ENCODE measurements around the gene RAP1GAP2. TPM values are rescaled to one million over a fixed set of nuclear protein-coding genes. Genes with fewer than 3 reads are reported as not detected.

The RAP1GAP2 gene
- total RNA-seq, 1 donor from 2014 or later = 3.8 TPM

- peaks cover 2% of the 10 kb centered on the region for H3K9me3 Mint-ChIP-seq
- TF ChIP-seq EZH2phosphoT487 (IDR thresholded peaks at IDR 0.05) (no peak), CTCF (IDR thresholded peaks at IDR 0.05) (no peak), EZH2 (IDR thresholded peaks at IDR 0.05) (no peak)
- H3F3A ChIP-seq (ENCODE audit: low read depth) = no peaks in the 10 kb centered on the region
- H3K4me2 ChIP-seq = no peak overlapping the region
- H3K79me2 ChIP-seq (ENCODE audit: low read depth) = no peaks in the 10 kb centered on the region
- no peak overlapping the region for H3K27ac Mint-ChIP-seq
- no peak overlapping the region for H3K4me3 ChIP-seq
- peaks cover 12% of the 10 kb centered on the region for H3K4me1 Mint-ChIP-seq
- no peaks in the 10 kb centered on the region for H4K20me1 ChIP-seq (ENCODE audit: low read depth)
- H3K4me1 ChIP-seq = no peaks in the 10 kb centered on the region
- H3K9ac ChIP-seq = no peak overlapping the region
- no peak overlapping the region for H2AFZ ChIP-seq (replicated peaks)
- no peaks in the 10 kb centered on the region for H3K9me3 ChIP-seq (ENCODE audit: low read depth)
- H3K36me3 Mint-ChIP-seq = no peaks in the 10 kb centered on the region
- DNase-seq (ENCODE audit: low spot score) = no peak
- H3K27me3 Mint-ChIP-seq (ENCODE audit: insufficient read depth, low read depth) = peaks cover 17% of the 10 kb centered on the region
- no peak overlapping the region for H3K27ac ChIP-seq
- H3K27me3 ChIP-seq = no peaks in the 10 kb centered on the region
- no peak overlapping the region for H3K4me3 Mint-ChIP-seq
- H3K36me3 ChIP-seq = no peaks in the 10 kb centered on the region
These were observed 83.8 kb downstream of the RAP1GAP2 start for GRCh38 chr17:2880050-2880449.

- no peak for TF ChIP-seq CTCF (IDR thresholded peaks at IDR 0.05)
- TF ChIP-seq EZH2 (IDR thresholded peaks at IDR 0.05) = no peak
- TF ChIP-seq EZH2phosphoT487 (IDR thresholded peaks at IDR 0.05) = no peak
These were observed 85.1 kb downstream of the RAP1GAP2 start for GRCh38 chr17:2881295-2881694.

GRCh38 chr17:2883544-2884213 is 87.4 kb downstream of the RAP1GAP2 start:
- H2AFZ ChIP-seq (replicated peaks) = no peak overlapping the region
- peaks cover 3% of the 10 kb centered on the region for H3F3A ChIP-seq (ENCODE audit: low read depth)
- Mint-ChIP-seq H3K9me3 (peaks cover 2% of the 10 kb centered on the region), H3K36me3 (no peaks in the 10 kb centered on the region), H3K4me1 (peaks cover 12% of the 10 kb centered on the region), H3K4me3 (no peak overlapping the region), H3K27ac (no peak overlapping the region), H3K27me3 (ENCODE audit: insufficient read depth, low read depth) (peaks cover 10% of the 10 kb centered on the region)
- peaks cover 4% of the 10 kb centered on the region for H3K4me1 ChIP-seq
- no peak overlapping the region for H3K4me2 ChIP-seq
- TF ChIP-seq EZH2 (IDR thresholded peaks at IDR 0.05) = no peak
- TF ChIP-seq EZH2phosphoT487 (IDR thresholded peaks at IDR 0.05) = no peak
- TF ChIP-seq CTCF (IDR thresholded peaks at IDR 0.05) = no peak
- no peaks in the 10 kb centered on the region for H3K79me2 ChIP-seq (ENCODE audit: low read depth)
- H3K9me3 ChIP-seq (ENCODE audit: low read depth) = no peaks in the 10 kb centered on the region
- no peak overlapping the region for H3K27ac ChIP-seq
- no peak overlapping the region for H3K4me3 ChIP-seq
- no peak for DNase-seq (ENCODE audit: low spot score)
- no peaks in the 10 kb centered on the region for H3K27me3 ChIP-seq
- H3K36me3 ChIP-seq = no peaks in the 10 kb centered on the region
- H3K9ac ChIP-seq = no peak overlapping the region
- no peaks in the 10 kb centered on the region for H4K20me1 ChIP-seq (ENCODE audit: low read depth)

More at GRCh38 chr17:2881295-2881694, 85.1 kb downstream of the RAP1GAP2 start:
- Histone ChIP-seq H2AFZ (replicated peaks) (no peak overlapping the region), H3F3A (ENCODE audit: low read depth) (no peaks in the 10 kb centered on the region), H3K27me3 (no peaks in the 10 kb centered on the region), H3K9ac (no peak overlapping the region), H3K4me1 (peaks cover 4% of the 10 kb centered on the region), H3K27ac (no peak overlapping the region), H3K4me3 (no peak overlapping the region), H3K36me3 (no peaks in the 10 kb centered on the region), H4K20me1 (ENCODE audit: low read depth) (no peaks in the 10 kb centered on the region), H3K4me2 (no peak overlapping the region), H3K79me2 (ENCODE audit: low read depth) (no peaks in the 10 kb centered on the region), H3K9me3 (ENCODE audit: low read depth) (no peaks in the 10 kb centered on the region)
- peaks cover 2% of the 10 kb centered on the region for H3K9me3 Mint-ChIP-seq
- no peak overlapping the region for H3K4me3 Mint-ChIP-seq
- no peak for DNase-seq (ENCODE audit: low spot score)
- H3K4me1 Mint-ChIP-seq = peaks cover 12% of the 10 kb centered on the region
- peaks cover 15% of the 10 kb centered on the region for H3K27me3 Mint-ChIP-seq (ENCODE audit: insufficient read depth, low read depth)
- no peak overlapping the region for H3K27ac Mint-ChIP-seq
- H3K36me3 Mint-ChIP-seq = no peaks in the 10 kb centered on the region

Measured in neural progenitor cell (in vitro differentiated cells).